MCF 10A (cell line): ENCODE measurements around the gene NPR2. TPM values are rescaled to one million over a fixed set of nuclear protein-coding genes. Genes with fewer than 3 reads are reported as not detected.

ENCODE experiments used
- BruUV-seq: library from RNA; stranded (reverse); fragments of 400-500 nt; replicated peaks from 2 replicates; lab custom pipeline; 2021; lab: Mats Ljungman, UMichigan
- CTCF ChIA-PET: fragments of 300-600 bp; sonication (Branson Sonifier 250); formaldehyde crosslinking; extraction: SDS; loops from one replicate; lab custom pipeline; 2021; ENCODE audit warnings: antibody characterized with exemption, inconsistent platforms; lab: Yijun Ruan, JAX
- POLR2A ChIA-PET: fragments of 300-600, 350-650 bp; sonication (Branson Sonifier 250); formaldehyde crosslinking; extraction: SDS; loops from one replicate; lab custom pipeline; 2020; ENCODE audit warnings: antibody characterized with exemption, inconsistent platforms; lab: Yijun Ruan, JAX
- DNase-seq: peaks from one replicate; pipeline ENCODE4 v3.0.0-alpha.2; 2018; ENCODE audit not compliant: unreplicated experiment
- H3K27ac Mint-ChIP-seq: one replicate; pipeline ENCODE4 v1.8.0; 2022; ENCODE audit warnings: mild to moderate bottlenecking, low read depth, mixed read lengths; ENCODE audit not compliant: unreplicated experiment
- H3K27me3 Mint-ChIP-seq: one replicate; pipeline ENCODE4 v1.8.0; 2022; ENCODE audit warnings: mixed read lengths; ENCODE audit not compliant: insufficient read depth, unreplicated experiment
- H3K36me3 Mint-ChIP-seq: one replicate; pipeline ENCODE4 v1.8.0; 2022; ENCODE audit warnings: mild to moderate bottlenecking, moderate library complexity, mixed read lengths; ENCODE audit not compliant: insufficient read depth, unreplicated experiment
- H3K4me1 Mint-ChIP-seq: one replicate; pipeline ENCODE4 v1.8.0; 2022; ENCODE audit warnings: mixed read lengths; ENCODE audit not compliant: insufficient read depth, unreplicated experiment
- H3K4me3 Mint-ChIP-seq: one replicate; pipeline ENCODE4 v1.8.0; 2022; ENCODE audit warnings: mild to moderate bottlenecking, moderate library complexity, mixed read lengths; ENCODE audit not compliant: unreplicated experiment
- H3K9me3 Mint-ChIP-seq: one replicate; pipeline ENCODE4 v1.8.0; 2022; ENCODE audit warnings: mixed read lengths; ENCODE audit not compliant: unreplicated experiment
- intact Hi-C: fragments of 100-400 bp; cut with micrococcal nuclease; formaldehyde crosslinking; loops from 2 replicates; pipeline ENCODE4 v1.14.1; 2022
- total RNA-seq: library from RNA; stranded (reverse); gene quantifications from 2 replicates; pipeline ENCODE4 v1.2.3, GENCODE V29; 2022
- TF ChIP-seq, protein P1 (sequence below): fragments of 200-600 bp; IDR thresholded peaks from one replicate; pipeline ENCODE4 v1.8.0; 2022; ENCODE audit warnings: antibody characterized with exemption, mild to moderate bottlenecking; ENCODE audit not compliant: unreplicated experiment

The NPR2 gene
- total RNA-seq, 1 experiment from 2014 or later: 5.7 TPM

GRCh38 chr9:35812025-35812602, 20.7 kb downstream of the NPR2 start, which contains the start of gene SPAG8:
TSS of gene SPAG8 (minus strand) at chr9:35812262. CDS start at chr9:35812147, 115 bp downstream.
- TF ChIP-seq, protein P1, sequence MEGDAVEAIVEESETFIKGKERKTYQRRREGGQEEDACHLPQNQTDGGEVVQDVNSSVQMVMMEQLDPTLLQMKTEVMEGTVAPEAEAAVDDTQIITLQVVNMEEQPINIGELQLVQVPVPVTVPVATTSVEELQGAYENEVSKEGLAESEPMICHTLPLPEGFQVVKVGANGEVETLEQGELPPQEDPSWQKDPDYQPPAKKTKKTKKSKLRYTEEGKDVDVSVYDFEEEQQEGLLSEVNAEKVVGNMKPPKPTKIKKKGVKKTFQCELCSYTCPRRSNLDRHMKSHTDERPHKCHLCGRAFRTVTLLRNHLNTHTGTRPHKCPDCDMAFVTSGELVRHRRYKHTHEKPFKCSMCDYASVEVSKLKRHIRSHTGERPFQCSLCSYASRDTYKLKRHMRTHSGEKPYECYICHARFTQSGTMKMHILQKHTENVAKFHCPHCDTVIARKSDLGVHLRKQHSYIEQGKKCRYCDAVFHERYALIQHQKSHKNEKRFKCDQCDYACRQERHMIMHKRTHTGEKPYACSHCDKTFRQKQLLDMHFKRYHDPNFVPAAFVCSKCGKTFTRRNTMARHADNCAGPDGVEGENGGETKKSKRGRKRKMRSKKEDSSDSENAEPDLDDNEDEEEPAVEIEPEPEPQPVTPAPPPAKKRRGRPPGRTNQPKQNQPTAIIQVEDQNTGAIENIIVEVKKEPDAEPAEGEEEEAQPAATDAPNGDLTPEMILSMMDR: no peak
- Mint-ChIP-seq H3K4me3 (peak within 1 kb of the TSS; percentile 69), H3K36me3 (peaks cover 15% of the 10 kb centered on the region), H3K27ac (peak within 1 kb of the TSS; percentile 71), H3K27me3 (no peaks in the 10 kb centered on the region), H3K9me3 (no peaks in the 10 kb centered on the region), H3K4me1 (peaks cover 20% of the 10 kb centered on the region)
- ChIA-PET POLR2A (interaction anchor here (0.9 to 2.1 kb wide), 9 partner anchors 13 to 715 kb away, joined by 3 to 8 read pairs (median 3); partner anchors contain the start of genes CREB3 and TLN1), CTCF (interaction anchor here (0.6 to 4.4 kb wide), 7 partner anchors 13 to 114 kb away, joined by 3 to 33 read pairs (median 4); partner anchors contain the start of gene NPR2)
- BruUV-seq: no TSS peak
- intact Hi-C loops: no loop called here
- DNase-seq: peak; percentile 66

DNA sequence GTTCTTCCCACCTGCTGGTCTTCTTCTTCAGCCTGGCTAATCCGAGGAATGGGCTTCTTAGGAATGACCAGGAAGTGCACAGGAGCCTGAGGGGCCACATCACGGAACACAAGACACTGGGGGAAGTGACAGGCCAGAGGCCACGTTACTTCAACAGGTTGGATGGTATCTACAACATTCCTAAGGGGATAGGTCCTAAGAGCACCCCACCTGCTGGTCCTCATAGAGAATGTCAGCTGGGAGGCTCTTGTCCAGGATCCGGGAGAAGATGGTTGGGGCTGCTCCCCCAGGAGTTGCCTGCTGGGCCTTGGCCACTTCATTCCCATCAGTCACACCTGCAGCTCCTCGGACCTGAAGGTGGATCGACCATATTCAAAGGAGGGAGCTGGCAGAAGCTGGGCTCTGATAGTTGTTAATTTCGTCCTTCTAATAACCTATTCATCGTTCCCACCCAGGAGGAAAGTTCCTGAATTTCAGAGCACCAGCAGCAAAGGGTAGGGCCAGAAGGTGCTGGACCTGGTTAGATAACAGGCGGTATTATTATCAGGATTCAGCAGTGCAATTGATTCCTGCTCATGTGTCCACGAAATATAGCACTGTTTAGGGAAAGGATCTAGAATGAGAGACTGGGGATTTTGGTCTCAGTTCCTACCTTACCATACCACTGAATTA, 22.2 kb downstream of the NPR2 start:
- ChIA-PET CTCF (interaction anchor here (0.6 to 4.4 kb wide), 21 partner anchors 7 to 241 kb away, joined by 3 to 33 read pairs (median 4); partner anchors contain the start of genes ARHGEF39 and NPR2), POLR2A (interaction anchor here (0.7 to 2.1 kb wide), 25 partner anchors 9 to 259 kb away, joined by 3 to 16 read pairs (median 4); partner anchors contain the start of genes CCDC107, CREB3, GBA2 and HRCT1)
- TF ChIP-seq, protein P1: peak; percentile 17
- H3K9me3 Mint-ChIP-seq: no peaks in the 10 kb centered on the region
- H3K27me3 Mint-ChIP-seq: peaks cover 11% of the 10 kb centered on the region
- BruUV-seq: no TSS peak
- H3K27ac Mint-ChIP-seq: no peak overlapping the region
- peaks cover 20% of the 10 kb centered on the region for H3K4me1 Mint-ChIP-seq
- H3K4me3 Mint-ChIP-seq: peak overlapping the region; percentile 28
- peaks cover 14% of the 10 kb centered on the region for H3K36me3 Mint-ChIP-seq
- intact Hi-C loops: loop anchor here (2.0 kb wide), 1 partner anchor 167 kb away; no protein-coding TSS in a partner anchor
- DNase-seq: peak; percentile 56

DNA sequence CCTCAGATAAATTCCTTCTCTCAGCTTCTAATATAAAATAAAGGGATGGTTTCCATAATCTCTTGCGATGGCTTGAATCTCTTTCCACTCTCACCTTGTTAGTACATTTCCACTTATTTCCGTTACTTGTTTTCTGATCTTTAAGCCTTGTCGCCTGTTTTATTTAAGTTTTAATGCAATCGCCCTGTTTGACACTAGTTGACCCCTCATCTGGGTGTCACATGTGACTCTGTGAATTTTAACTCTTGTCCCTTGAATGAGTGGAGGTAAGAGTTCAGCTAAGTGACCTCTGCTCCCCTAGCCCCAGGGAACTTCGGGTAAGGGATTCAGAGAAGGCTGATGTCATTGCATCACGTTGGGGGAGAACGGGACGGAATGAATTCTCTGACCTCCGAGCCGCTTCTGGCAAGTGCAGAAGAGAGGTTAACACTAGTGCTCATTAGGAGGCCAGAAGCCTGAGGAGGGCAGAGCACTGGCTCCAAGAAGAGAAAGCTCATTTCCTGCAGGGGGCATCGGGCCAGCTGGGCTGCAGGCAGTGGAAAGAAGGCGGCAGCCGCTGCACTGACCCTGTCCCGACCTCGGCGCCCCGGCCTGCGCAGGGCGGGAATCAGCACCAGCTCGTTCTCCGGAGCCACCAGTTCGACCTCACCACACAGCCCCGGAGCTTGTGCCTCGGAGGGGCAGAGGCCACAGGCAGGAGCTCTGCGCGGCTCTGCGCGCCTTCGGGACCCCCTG, 22.9 kb downstream of the NPR2 start:
- Mint-ChIP-seq H3K27me3 (peaks cover 11% of the 10 kb centered on the region), H3K27ac (peak overlapping the region; percentile 84), H3K9me3 (no peaks in the 10 kb centered on the region), H3K4me3 (peak overlapping the region; percentile 87), H3K4me1 (peaks cover 20% of the 10 kb centered on the region), H3K36me3 (peaks cover 7% of the 10 kb centered on the region)
- CTCF ChIA-PET: interaction anchor here (0.6 to 4.4 kb wide), 20 partner anchors 8 to 241 kb away, joined by 3 to 33 read pairs (median 4); no protein-coding TSS in a partner anchor
- TF ChIP-seq, protein P1: peak; percentile 6
- BruUV-seq: no TSS peak
- DNase-seq: peak; percentile 59
- POLR2A ChIA-PET: interaction anchor here (0.6 to 2.1 kb wide), 29 partner anchors 8 to 340 kb away, joined by 3 to 16 read pairs (median 4); partner anchors contain the start of genes CCDC107, CREB3, FAM221B and GBA2
- intact Hi-C loops: loop anchor here (2.0 kb wide), 1 partner anchor 167 kb away; no protein-coding TSS in a partner anchor
